Stomach (tissue), 9 donors: ENCODE results near the gene CIAO2B. TPM values are rescaled to one million over a fixed set of nuclear protein-coding genes. Genes with fewer than 3 reads are reported as not detected.

Experiments used
- DNase-seq, 2 donors: peaks; one replicate each; pipeline versions ENCODE4 v3.0.0 to v3.0.0-alpha.2; 2013 to 2019
- H3K27ac ChIP-seq, 5 donors: fragments of 200-600 bp in 4 of 5; sonication (generic) in 4 of 5; one replicate each; pipeline ENCODE4 v1.5.1; 2013 to 2019; ENCODE audit warnings: mild to moderate bottlenecking in 1 of 5, moderate library complexity in 1 of 5
- H3K27me3 ChIP-seq, 3 donors: fragments of 200-600 bp; sonication (generic); one replicate each; pipeline ENCODE4 v1.5.1; 2017 to 2019; ENCODE audit warnings: mixed run types in 1 of 3
- H3K36me3 ChIP-seq, 4 donors: fragments of 200-600 bp; sonication (generic); 1 replicate in 3 of 4; 2 replicates in 1 of 4; pipeline ENCODE4 v1.5.1; 2016 to 2019
- H3K4me1 ChIP-seq, 4 donors: fragments of 200-600 bp; sonication (generic); one replicate each; pipeline ENCODE4 v1.5.1; 2016 to 2019
- H3K4me3 ChIP-seq, 4 donors: fragments of 200-600 bp; sonication (generic) in 3 of 4; one replicate each; pipeline ENCODE4 v1.5.1; 2016 to 2019; ENCODE audit warnings: mild to moderate bottlenecking in 1 of 4
- H3K9me3 ChIP-seq, 4 donors: fragments of 200-600 bp; sonication (generic); one replicate each; pipeline ENCODE4 v1.5.1; 2016 to 2019
- CTCF ChIP-seq, 7 experiments: fragments of 450-650 bp in 4 of 7; fragments of 200-600 bp in 3 of 7; sonication (generic) in 3 of 7; IDR thresholded peaks; one replicate each; pipeline ENCODE4 v1.5.1; 2016 to 2019; ENCODE audit warnings: antibody characterized with exemption in 7 of 7, control low read depth in 2 of 7, mild to moderate bottlenecking in 1 of 7
- EP300 ChIP-seq: sonication (generic); formaldehyde crosslinking; IDR thresholded peaks from one replicate; pipeline ENCODE4 v1.6.1; 2017; ENCODE audit warnings: antibody characterized with exemption
- POLR2A ChIP-seq, 4 donors: fragments of 450-650 bp; IDR thresholded peaks; one replicate each; pipeline ENCODE4 v1.6.1; 2016; ENCODE audit warnings: antibody characterized with exemption in 4 of 4, control low read depth in 2 of 4, mild to moderate bottlenecking in 1 of 4, moderate library complexity in 1 of 4
- POLR2AphosphoS5 ChIP-seq, 3 donors: sonication (generic); formaldehyde crosslinking; IDR thresholded peaks; one replicate each; pipeline ENCODE4 v1.6.1; 2016; ENCODE audit warnings: antibody characterized with exemption in 3 of 3
- WGBS, 5 donors: extraction: QIAGEN DNeasy Blood & Tissue Kit in 3 of 5; methylation state at CpG; one replicate each; pipeline versions ENCODE4 v1.1.5 to v1.1.7; 2013 to 2018; 5-methylcytosine and 5-hydroxymethylcytosine counted together
- intact Hi-C: fragments of 100-400 bp; cut with DNase I; formaldehyde crosslinking; loops from one replicate; pipeline ENCODE4 v1.15.1; 2023; ENCODE audit warnings: low total_unique reads
- polyA plus RNA-seq, 3 donors: library from polyadenylated mRNA; stranded (reverse); fragments of 200-250 nt; gene quantifications; one replicate each; pipeline ENCODE4 v1.2.3, GENCODE V29; 2013
- total RNA-seq, 5 donors: library from RNA; depleted of rRNA; stranded (reverse); fragments of >200 nt; gene quantifications; one replicate each; pipeline versions ENCODE4 v1.1.0 to v1.2.3, GENCODE V29; 2014 to 2016
- donor health status: healthy with polysubstance abuse.
- donor health status: Bipolar disorder and iron deficiency.
- donor health status: healthy.

CIAO2B gene
- total and polyA plus RNA-seq, 8 donors = 4.3 to 176 (median 76.1) TPM

- TF ChIP-seq EP300 (no peak), POLR2AphosphoS5 (IDR thresholded peaks at IDR 0.05) (no peak), POLR2A (IDR thresholded peaks at IDR 0.05) (no peak), CTCF (IDR thresholded peaks at IDR 0.05) (no peak)
- Histone ChIP-seq H3K9me3 (no peaks in the 10 kb centered on the region), H3K4me3 (peak overlapping the region; percentile 89 to 97 (median 92)), H3K27ac (peak overlapping the region; percentile 88 to 95 (median 94)), H3K27me3 (no peaks in the 10 kb centered on the region), H3K4me1 (peaks cover 29 to 64% (median 53%) of the 10 kb centered on the region in 4 donors), H3K36me3 (peaks cover 0 to 33% (median 26%) of the 10 kb centered on the region in 4 donors)
- intact Hi-C loops = no loop called here
- DNase-seq = no peak
- WGBS, 5 donors = 0 to 6% (median 2%) methylated on average over 8 to 12 of the region's 12 CpGs
Observed at GRCh38 chr16:66933776-66934137, 445 bp downstream of the CIAO2B start.

- no peaks in the 10 kb centered on the region for H3K27me3 ChIP-seq
- 63 to 77% (median 66%) methylated on average over 4 of the region's 4 CpGs for WGBS, 5 donors
- TF ChIP-seq POLR2AphosphoS5 (IDR thresholded peaks at IDR 0.05) (no peak), CTCF (IDR thresholded peaks at IDR 0.05) (no peak), EP300 (no peak), POLR2A (IDR thresholded peaks at IDR 0.05) (no peak)
- intact Hi-C loops = no loop called here
- no peaks in the 10 kb centered on the region for H3K9me3 ChIP-seq
- H3K36me3 ChIP-seq = peaks cover 0 to 19% (median 11%) of the 10 kb centered on the region in 4 donors
- peaks cover 29 to 64% (median 42%) of the 10 kb centered on the region in 4 donors for H3K4me1 ChIP-seq
- no peak overlapping the region for H3K4me3 ChIP-seq
- peak in 1 of 2 donors; percentile 28 for DNase-seq
- peak overlapping the region in 1 of 5 donors; percentile 4 for H3K27ac ChIP-seq
Observed at GRCh38 chr16:66932076-66932475, 2.1 kb downstream of the CIAO2B start.

GRCh38 chr16:66931665-66932064 is 2.5 kb downstream of the CIAO2B start:
- no peak overlapping the region for H3K27ac ChIP-seq
- TF ChIP-seq CTCF (IDR thresholded peaks at IDR 0.05) (no peak), EP300 (no peak), POLR2AphosphoS5 (IDR thresholded peaks at IDR 0.05) (no peak), POLR2A (IDR thresholded peaks at IDR 0.05) (no peak)
- no peaks in the 10 kb centered on the region for H3K27me3 ChIP-seq
- intact Hi-C loops = no loop called here
- H3K9me3 ChIP-seq = no peaks in the 10 kb centered on the region
- no peak overlapping the region for H3K4me3 ChIP-seq
- no peak for DNase-seq
- WGBS, 5 donors = 78 to 98% (median 91%) methylated on average over 2 of the region's 2 CpGs
- peaks cover 0 to 19% (median 11%) of the 10 kb centered on the region in 4 donors for H3K36me3 ChIP-seq
- peaks cover 27 to 63% (median 40%) of the 10 kb centered on the region in 4 donors for H3K4me1 ChIP-seq

GRCh38 chr16:66930189-66930588 is 4.0 kb downstream of the CIAO2B start:
- peaks cover 0 to 19% (median 11%) of the 10 kb centered on the region in 4 donors for H3K36me3 ChIP-seq
- H3K27me3 ChIP-seq = peaks cover 0 to 12% (median 8%) of the 10 kb centered on the region in 3 donors
- no peaks in the 10 kb centered on the region for H3K9me3 ChIP-seq
- peaks cover 23 to 63% (median 36%) of the 10 kb centered on the region in 4 donors for H3K4me1 ChIP-seq
- intact Hi-C loops = no loop called here
- peak overlapping the region in 1 of 5 donors; percentile 9 for H3K27ac ChIP-seq
- peak; percentile 55 to 88 for DNase-seq
- H3K4me3 ChIP-seq = no peak overlapping the region
- WGBS, 5 donors = 39 to 53% (median 47%) methylated on average over 4 of the region's 4 CpGs
- no peak for TF ChIP-seq POLR2AphosphoS5 (IDR thresholded peaks at IDR 0.05)
- no peak for TF ChIP-seq CTCF (IDR thresholded peaks at IDR 0.05)
- TF ChIP-seq EP300 = no peak
- no peak for TF ChIP-seq POLR2A (IDR thresholded peaks at IDR 0.05)
